Measurements from ENCODE around the gene FGFBP1.
"Not testable (repeated sequence)": the region's sequence is repeated elsewhere in the genome, so short reads cannot be mapped to it uniquely, and the experiment has no call there.

The FGFBP1 gene

DNA sequence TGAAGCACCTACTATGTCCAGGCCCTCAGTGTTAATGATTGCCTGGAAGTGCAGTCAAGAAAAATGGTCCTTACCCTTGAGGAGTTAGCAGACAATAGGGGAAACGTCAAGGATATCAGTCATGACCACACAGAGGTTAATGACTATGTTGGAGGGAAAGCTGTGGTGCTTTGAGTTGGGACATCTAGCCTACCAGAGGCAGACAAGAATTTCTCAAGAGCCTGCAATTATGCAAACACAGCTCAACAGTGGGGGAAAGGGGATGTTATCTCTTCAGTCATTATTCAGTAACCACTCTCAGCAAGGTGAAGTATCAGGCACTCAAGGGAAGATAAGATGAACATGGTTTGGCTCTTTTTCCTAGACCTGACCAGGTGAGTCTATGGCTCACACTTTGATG, 7.0 kb upstream of the FGFBP1 start:
- DNase-seq (ENCODE audit: low spot score) = no peak

DNA sequence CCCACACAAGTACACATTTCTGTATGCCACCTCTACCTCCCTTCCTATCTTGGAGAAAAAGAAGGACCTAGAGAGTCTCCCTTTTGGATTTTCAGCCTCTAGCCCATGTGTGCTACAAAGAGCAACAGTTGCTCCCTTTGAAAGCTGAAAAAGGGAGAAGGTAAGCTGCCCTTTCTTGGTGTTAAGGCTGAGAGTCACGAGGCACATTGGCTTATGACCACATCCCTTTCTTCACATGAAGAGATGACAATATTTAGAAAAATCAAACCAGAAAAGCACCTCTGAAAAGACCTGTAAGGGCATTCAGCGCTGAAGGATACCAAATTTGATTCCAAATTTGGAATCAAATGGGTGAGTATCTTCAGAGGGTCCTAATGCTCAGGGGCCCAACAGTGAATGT, 6.4 kb upstream of the FGFBP1 start:
- DNase-seq (ENCODE audit: low spot score) = no peak

DNA sequence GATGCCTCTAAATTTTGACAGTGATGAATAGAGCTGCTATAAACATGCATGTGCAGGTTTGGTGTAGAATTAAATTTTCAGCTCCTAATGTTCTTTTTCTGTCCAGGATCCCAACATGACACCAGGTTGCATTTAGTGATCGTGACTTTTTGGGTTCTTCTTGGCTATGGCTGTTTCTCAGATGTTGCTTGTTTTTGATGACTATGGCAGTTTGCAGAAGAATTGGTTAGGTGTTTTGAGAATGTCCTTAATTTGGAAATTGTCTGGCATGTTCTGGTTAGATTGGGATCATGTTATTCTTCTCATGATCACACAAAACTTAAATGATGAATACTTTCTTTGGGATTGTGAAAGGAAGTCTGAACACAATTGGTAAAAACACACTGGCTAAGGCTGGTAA, 3.7 kb upstream of the FGFBP1 start:
- DNase-seq (ENCODE audit: low spot score) = no peak

DNA sequence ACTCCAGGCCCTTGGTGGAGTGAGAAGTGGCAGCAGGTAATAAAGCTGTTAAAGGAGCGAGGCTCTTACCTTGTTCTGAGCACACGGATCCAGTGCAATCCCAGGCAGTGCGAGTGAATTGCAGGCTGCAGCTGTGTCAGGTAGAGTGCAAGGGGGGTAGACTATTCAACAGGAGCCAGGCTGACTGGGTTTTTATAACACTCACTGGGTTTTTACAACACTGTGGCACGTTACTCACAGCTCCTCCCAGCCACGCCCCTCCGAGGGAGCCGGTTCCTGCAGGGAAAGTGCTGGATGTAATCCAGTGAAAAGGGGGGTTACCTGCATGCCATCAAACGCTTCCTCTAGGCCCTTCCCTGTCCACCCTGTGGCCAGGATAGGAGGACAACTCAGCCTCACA, 358 bp downstream of the FGFBP1 start:
- DNase-seq (ENCODE audit: low spot score) = no peak

DNA sequence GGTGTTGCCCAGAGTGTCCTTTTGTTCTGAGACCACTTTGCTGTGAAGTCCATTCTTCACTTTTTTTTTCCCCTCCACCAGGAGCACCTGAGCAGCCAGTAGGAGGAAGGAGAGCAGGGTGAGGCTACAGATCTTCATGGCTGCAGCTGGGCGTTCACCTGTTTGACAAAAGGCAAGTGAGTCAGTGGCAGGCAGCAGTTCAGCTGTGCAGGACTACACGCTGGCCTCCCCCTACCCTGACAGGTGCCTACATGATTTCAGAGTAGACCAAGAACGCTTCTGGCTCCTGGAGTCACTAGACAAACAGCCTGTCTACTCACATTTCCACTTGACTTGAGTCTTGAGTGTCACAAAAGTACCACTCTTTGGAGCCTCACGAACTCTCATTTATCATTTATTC, 2.0 kb downstream of the FGFBP1 start:
- DNase-seq (ENCODE audit: low spot score) = no peak

DNA sequence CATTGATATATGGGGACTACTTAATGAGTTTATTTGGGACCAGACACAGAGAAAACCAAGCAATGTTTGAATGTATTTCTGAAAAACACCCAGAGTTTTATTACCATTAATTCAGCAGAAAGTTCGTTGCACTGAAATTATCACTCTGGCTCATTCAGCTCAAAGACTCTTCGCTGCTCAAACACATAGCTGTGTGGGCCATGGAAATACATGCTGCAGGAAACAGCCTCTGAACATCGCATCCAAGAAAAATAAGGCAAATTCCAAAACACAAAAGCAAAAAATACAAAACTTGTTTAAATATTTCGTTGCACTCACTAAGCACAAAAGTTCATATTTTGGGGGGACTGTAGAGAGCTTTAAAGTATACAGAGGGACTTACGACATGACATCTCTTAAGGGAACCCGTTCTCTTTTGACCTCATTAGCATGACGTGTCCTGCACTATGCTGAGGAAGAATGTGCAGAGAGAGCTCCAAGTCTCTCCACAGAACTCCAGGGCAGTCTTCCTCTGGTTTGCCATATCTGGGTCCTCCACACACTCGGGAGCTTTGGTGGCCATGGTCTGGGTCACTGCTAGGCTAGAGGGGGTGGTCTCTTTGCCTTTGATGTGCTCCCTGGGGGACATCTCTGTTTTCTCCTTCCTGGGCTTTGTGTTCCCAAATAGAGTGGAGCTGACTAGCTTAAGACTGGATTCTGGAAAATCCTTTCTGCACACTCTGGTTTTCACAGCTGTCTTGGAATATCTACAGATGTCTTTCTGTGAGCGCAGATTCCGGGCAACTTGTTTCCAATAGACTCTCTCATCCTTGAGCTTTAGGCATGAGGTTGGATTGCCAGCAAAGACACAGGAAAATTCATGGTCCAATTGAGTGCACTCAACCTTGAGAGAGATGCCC, 2.8 kb downstream of the FGFBP1 start:
- no peak for DNase-seq (ENCODE audit: low spot score)

DNA sequence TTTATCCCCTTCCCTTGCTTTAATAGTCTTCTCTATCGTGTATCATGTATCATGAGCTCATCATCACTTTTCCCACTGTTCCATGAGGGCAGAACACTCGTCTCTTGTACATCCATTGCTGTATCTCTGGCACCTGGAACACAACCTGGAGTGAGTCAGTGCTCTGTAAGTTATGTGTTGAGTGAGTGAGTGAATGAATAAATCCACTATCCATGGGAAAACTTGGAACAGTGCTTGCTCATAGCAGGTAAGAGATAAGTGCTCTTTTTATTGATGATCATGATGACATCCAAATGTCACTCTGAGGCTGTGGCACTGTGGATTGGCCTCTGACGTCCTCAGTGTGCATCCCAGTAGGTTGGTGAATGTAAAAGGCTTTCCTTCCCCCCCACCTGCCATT, 4.3 kb downstream of the FGFBP1 start:
- DNase-seq (ENCODE audit: low spot score) = no peak

DNA sequence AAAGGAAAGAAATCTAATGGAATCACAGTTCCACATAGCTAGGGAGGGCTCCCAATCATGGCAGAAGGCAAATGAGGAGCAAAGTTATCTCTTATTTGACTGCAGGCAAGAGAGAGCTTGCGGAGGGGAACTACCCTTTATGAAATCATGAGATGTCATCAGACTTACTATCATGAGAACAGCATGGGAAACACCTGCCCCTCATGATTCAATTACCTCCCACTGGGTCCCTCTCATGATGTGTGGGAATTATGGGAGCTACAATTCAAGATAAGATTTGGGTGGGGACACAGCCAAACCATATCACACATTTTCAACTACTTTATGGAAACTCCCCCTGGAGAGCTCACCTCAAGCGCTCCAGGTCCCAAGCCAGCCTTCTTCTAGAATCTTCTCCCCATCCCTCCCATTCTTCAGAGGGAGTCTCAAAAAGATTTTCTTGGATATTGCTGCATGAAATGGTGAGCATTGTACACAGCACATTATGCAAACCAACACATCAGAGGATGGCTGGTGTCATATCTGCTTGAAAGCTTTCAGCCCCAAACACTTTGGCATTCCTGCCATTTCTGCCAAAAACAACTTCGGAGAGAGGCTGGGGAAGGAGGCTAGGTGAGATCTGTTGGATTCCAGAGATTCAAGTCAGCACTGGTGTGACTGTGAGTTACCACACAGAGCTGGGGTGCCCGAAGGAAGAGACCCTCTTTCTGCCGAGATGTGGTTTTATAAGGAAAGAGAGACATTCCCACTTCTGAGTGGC, 6.9 kb downstream of the FGFBP1 start:
- no peak for DNase-seq (ENCODE audit: low spot score)

DNA sequence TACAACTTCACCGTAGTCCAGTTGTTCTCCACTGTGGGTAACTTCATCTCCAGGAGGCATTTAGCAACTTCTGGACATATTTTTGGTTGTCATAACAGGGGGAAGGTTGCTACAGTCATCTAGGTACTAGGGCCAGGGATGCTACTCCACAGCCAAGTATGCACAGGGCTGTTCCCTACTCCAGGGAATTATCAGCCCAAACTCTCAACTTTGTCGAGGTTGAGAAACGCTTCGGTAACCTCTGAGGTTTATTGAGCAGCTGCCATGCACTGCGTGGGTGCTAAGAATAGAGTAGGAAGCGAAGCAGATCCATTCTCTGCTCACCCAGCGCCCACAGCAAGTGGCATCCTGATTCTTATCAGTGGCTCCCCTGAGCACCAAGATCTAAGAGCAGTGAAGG, 8.2 kb downstream of the FGFBP1 start:
- DNase-seq (ENCODE audit: low spot score) = no peak

DNA sequence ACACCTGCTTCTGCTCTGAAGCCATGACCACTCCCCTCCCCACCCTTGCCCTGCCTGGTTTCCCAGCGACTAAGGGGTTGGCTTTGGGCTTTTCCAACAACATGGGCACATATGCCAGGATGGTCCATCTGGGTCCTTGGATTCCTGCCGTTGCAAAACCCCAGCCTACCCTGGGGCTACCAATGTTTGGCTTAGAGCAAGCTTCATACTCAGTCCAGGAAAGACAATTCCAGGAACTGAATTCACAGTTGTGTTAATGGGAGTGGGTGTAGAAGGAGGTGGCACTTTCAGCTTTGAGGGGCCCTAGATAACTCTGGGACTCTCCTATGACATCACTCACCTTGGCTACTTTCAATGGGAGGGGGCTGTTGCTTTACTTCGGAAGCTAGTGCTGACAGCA, 9.0 kb downstream of the FGFBP1 start:
- DNase-seq (ENCODE audit: low spot score) = no peak

DNA sequence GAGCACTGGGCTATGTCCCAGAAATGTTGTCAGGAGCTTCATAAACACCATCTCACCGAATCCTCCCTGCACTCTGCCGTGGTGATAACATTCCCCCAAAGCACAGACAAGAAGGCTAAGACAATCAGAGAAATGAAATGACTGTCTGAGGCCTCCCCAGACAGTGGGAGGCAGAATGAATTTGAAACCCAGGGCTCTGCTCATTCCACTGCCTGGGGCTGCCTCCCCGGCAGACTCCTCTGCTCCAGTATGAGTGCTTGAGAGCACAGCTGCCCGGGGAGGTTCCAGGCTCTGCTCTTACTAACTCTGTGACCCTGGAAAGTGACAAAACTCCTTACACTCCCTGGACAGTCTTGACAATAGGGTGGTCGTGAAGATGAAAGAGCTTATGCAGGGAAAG, 9.7 kb downstream of the FGFBP1 start:
- no peak for DNase-seq (ENCODE audit: low spot score)

DNA sequence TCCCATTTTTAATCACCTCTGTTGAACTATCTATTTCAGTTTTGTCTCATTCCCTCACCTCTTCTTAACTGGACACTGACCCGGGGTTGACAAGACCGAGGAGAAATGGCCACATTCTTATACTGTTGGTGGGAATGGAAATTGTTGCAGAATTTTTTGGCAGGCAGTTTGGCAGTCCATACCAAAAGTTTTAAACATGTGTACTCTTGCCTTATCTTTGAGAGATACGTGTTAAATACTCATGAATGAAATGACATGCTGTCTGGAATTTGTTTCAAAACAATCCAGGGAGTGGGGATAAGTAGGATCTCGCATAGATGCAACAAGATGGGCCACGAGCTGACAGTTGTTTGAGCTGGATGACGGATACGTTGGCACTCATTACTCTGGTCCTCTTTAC, 12.1 kb downstream of the FGFBP1 start:
- no peak for DNase-seq (ENCODE audit: low spot score)

DNA sequence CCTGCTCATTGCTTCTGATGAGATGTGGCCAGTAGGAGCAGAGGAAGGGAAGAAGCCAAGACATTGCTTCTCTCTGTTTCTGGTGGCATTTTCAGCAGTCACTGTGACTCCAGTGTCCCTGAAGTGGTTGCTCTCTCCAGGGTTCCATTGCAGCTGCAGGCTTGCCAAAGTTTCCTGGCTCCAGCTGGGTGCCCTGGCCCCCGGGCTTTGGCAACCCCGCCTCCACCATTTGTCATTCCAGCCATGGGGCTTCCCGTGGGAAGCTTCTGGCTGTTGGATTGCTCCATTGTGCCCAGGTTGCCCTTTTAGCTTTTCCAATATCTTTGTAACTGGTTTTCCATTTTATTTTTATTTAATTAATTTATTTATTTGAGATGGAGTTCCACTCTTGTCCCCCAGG, 12.7 kb downstream of the FGFBP1 start:
- DNase-seq (ENCODE audit: low spot score) = no peak

DNA sequence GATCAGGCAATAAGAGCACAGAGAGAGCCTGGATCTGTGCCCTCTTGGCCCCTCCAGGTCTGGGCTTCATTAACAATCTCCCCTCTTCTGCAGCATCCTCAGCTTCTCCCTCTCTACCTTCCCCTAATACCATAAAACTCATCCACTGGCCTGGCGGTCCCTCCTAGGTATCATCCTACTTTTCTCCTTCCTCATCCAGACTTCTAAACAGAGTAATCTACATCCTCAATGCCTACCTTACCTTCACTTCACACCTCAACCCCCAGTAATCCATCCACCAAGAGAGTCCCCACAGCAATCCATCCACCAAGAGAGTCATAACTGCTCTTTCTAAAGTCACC, 17.0 kb downstream of the FGFBP1 start:
- DNase-seq (ENCODE audit: low spot score) = no peak

DNA sequence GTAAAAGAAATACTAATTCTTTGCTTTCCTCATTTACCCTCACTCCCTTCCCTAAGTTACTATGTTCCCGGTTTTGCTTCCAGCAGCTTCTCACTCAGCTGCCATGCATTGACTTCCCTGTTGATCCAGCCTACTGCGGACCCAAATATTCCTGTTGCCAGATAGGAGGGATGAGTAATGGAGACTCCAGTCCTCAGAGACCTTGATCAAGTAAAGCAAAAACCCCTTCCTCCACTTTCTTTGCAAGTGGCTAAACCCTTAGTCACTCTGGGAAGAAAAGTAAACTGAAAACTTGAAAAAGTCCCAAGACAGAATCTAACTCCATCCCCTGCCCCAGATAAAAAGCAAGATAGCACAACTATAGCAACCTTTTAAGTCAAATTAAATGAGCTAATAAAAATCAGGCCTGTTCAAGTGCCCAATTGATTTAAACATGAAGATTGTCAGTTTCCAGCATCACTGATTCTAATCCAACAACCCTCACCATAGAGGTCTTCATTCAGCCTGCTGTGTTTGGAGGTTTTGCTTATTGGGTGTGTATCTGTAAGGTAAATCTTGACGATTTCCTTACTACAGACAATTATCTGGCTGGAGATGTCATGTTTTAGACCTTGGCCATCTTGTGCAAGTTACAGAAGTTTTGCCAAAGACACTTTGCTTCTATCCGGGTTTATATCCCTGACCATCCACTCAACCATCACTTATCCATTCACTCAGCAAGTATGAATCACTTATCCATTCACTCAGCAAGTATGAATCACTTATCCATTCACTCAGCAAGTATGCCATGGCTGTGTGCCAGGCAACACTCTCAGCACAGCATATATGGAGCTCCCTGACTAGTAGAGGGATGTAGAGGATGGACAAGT, 17.6 kb downstream of the FGFBP1 start:
- DNase-seq (ENCODE audit: low spot score) = no peak

DNA sequence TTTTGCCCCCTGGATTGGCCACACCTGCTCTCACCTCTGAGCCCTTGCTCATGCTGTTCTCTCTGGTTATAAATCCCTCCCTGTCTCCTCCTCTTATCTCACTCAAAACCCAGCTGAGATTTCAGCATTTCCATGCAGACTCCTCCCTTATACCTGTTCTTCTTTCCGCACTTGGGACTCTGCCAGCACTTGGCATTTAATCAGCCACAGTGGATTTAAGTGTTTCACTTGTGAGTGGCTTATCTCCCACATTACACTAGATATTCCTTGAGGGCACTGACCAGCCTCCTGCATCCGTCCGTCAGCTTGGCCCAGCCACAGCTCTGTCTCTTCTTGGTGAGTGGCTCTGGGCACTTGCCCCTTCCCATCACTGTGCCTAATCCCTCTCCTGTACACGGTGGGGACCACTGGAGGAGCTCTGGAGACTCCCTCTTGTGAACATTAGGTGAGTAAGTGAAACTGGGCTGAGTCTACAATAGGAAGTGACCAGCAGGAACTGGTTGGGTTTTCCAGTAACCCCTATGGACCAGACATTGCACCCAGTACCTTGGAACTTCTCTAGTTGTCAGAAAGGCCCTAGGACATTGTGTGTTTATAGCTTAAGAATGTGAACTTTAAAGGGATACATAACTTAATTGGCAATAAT, 19.9 kb downstream of the FGFBP1 start:
- no peak for DNase-seq (ENCODE audit: low spot score)

DNA sequence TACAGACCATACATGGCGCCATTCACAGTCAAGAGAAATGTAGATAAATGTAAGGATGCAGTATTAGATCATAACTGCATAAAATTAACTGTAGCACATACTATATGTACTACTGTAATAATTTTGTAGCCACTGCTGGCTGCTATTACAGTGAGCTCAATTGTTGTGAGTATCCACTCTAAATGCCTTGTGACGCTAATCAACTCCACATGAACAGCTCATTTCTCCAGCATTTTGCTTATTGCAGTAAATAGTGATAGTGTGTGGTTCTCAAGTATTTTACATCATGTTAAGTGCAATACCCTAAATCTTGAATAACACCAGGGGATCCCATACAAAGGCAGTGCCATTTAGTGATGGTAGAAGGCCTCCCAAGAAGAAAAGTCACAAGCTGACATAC, 21.2 kb downstream of the FGFBP1 start:
- no peak for DNase-seq (ENCODE audit: low spot score)

DNA sequence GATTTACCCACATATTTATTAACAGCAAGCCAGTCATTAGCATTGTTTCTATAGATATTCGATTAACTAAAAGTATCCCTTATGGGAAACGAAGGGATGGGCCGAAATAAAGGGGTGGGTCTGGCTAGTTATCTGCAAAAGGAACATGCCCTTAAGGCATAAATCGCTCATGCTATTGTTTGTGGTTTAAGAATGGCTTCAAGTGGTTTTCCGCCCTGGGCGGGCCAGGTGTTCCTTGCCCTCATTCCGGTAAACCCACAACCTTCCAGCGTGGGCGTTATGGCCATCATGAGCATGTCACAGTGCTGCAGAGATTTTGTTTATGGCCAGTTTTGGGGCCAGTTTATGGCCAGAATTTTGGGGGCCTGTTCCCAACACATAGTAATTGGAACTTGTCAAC, 22.2 kb downstream of the FGFBP1 start:
- DNase-seq (ENCODE audit: low spot score) = not testable (repeated sequence)

DNA sequence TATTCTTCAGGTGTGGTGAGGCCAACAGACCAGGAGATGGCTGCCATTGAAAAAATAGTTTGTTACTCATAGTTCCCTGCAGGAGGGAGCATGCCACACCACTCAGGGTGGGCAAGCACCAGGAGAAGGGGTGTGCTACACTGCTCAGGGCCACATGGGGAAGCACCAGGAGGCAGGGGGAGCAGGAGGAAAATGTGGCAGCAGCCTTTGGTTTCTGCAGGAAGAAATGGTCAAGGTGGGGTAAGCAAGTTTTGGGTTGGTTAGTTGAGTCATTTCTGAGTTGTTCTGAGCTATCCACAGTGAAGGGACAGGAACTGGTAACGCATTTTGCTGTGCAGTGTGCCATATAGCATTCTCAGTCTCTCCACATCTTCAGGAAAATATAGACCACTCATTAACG, 23.8 kb downstream of the FGFBP1 start:
- no peak for DNase-seq (ENCODE audit: low spot score)

DNA sequence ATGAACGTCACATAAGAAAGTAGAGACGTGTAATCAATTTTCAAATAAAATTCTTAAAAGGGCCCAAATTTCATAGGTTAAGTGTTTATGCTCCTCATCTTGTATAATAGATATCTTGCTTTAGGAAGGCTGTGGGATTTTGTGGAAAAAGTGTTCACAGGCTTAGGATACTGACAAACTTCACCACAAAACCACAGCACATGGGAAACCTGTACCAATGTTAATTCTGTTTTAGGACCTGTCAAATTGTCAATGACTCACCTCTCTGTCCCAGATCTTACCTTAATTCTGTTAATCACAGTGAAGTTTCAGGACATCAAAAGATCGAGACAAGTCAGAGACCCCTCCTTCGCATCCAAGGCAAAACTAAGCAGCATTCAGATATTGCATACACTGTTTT, 24.2 kb downstream of the FGFBP1 start:
- DNase-seq (ENCODE audit: low spot score) = no peak

DNA sequence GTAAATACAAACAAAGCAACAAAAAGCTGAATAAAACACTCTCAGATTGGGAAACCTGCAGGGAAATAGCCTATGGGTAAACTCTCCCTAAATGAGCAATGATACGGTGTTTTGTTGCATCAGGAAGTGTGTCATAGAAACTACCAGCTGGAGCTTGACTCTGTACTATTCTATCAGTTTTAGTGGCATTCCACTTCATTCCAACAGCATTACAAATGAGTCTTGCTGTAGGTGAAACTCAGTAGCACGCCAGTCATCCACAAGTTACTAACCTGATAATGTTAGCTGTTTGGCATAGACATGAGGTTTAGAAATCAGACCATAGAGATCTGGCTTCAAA, 24.9 kb downstream of the FGFBP1 start:
- no peak for DNase-seq (ENCODE audit: low spot score)

All from SK-N-DZ (cell line).